Right renal cortex interstitium (tissue), 3 donors: ENCODE measurements around the gene B4GALNT4. TPM values are rescaled to one million over a fixed set of nuclear protein-coding genes. Genes with fewer than 3 reads are reported as not detected.

Experiments
- DNase-seq, 3 donors: peaks; one replicate each; pipeline ENCODE4 v3.0.0-alpha.2; 2013; ENCODE audit warnings: low read depth in 3 of 3, low spot score in 2 of 3
- polyA plus RNA-seq, 3 donors: library from polyadenylated mRNA; unstranded; fragments of 120-200 nt; gene quantifications; one replicate each; pipeline ENCODE4 v1.2.1, GENCODE V29; 2013; ENCODE audit not compliant: insufficient read length in 3 of 3

Gene B4GALNT4
- polyA plus RNA-seq, 3 donors = 45.9 to 50.1 (median 47.4) TPM

DNA sequence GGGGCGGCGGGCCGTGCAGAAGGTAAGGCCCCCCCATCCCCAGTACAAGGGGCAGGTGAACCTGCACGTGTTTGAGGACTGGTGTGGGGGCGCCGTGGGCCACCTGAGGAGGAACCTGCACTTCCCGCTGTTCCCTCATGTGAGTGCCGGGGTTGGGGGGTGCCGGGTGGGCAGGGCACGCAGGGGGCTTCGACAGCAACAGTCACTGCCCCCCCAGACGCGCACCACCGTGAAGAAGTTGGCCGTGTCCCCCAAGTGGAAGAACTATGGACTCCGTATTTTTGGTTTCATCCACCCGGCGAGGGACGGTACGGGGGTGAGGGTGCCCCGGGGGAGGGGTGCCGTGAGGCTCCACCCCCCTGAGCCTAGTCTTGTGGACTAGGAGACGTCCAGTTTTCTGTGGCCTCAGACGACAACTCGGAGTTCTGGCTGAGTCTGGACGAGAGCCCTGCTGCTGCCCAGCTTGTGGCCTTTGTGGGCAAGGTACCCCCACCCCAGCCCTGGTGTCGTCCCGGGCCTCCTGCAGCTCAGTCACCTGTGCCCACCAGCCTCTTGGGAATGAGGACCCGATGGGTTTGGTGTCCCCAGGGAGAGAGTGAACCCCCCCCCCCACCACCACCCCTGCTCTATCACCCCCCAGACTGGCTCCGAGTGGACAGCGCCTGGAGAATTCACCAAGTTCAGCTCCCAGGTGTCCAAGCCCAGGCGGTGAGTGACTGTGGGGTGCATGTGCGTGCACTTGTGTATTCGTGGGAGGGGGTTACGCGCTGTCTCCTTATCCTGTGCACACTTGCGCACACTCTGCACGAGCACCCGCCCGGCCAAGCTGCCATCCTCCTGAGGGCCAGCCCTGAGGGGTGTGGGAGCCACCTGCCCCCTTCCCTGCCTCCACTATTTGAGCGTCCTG is 3.8 kb downstream of the B4GALNT4 start:
- DNase-seq = no peak

DNA sequence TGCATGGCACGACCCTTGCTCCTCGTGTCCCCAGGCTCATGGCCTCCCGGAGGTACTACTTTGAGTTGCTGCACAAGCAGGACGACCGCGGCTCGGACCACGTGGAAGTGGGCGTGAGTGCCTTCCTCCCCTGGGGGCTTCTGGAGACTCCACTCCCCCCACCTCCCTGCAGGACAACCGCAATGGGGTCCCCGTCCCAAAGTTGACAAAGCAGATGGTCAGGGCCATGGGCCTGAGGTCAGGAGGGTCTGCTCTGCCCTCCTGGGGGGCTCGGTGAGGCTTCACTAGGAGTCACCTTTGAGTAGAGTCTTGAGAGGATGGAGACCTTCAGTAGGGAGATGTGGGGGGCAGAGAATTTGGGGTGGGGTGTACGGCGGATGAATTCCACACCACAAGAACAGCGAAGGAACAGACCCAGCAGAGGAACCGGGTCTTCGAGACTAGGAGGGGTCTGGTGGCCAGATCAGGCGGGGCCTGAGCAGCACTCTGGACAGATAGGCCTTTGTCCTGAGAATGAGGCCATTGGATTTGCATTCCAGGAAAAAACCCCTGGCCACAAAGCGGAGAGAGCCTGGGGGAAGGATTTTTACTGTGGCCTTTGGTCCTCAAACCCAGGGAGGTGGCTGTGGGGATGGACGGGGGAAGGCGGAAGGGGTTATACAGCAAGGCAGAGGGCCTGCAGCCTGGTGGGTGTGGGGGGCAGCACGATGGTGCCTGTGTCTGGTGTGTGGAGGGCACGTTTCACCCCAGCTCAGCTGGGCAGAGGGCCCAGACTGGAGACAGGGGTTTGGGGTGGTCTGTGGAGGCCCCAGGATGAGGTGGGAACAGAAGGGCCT is 4.6 kb downstream of the B4GALNT4 start:
- DNase-seq = no peak

DNA sequence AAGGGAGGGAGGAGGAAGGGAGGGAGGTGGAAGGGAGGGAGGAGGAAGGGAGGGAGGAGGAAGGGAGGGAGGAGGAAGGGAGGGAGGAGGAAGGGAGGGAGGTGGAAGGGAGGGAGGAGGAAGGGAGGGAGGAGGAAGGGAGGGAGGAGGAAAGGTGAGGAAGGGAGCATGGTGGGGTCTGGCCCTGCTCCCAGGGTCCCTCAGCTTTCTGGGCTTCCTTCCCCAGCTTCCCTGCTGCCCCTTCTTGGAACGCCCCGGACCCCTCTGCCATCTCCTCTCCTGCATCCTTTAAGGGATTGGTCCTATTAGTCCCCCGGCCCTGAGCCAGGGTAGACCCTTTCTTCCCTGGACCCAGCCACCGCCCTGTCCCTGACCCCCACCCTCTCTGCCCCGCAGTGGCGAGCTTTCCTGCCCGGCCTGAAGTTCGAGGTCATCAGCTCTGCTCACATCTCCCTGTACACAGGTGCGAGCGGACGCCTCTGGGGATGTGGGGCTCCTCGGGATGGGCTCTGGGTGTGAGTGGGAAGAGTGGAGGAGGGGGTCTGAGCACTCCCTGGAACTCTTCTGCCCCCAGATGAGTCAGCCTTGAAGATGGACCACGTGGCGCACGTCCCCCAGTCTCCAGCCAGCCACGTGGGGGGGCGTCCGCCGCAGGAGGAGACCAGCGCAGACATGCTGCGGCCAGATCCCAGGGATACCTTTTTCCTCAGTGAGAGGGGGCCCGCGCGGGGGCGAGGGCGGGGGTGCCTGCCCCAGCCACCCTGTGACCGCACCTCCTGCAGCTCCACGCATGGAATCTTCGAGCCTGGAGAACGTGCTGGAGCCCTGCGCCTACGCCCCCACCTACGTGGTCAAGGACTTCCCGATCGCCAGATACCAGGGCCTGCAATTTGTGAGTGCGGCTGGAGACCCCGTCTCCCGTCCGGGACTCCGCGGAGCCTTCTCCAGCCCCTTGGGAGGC is 6.0 kb downstream of the B4GALNT4 start:
- DNase-seq = no peak

DNA sequence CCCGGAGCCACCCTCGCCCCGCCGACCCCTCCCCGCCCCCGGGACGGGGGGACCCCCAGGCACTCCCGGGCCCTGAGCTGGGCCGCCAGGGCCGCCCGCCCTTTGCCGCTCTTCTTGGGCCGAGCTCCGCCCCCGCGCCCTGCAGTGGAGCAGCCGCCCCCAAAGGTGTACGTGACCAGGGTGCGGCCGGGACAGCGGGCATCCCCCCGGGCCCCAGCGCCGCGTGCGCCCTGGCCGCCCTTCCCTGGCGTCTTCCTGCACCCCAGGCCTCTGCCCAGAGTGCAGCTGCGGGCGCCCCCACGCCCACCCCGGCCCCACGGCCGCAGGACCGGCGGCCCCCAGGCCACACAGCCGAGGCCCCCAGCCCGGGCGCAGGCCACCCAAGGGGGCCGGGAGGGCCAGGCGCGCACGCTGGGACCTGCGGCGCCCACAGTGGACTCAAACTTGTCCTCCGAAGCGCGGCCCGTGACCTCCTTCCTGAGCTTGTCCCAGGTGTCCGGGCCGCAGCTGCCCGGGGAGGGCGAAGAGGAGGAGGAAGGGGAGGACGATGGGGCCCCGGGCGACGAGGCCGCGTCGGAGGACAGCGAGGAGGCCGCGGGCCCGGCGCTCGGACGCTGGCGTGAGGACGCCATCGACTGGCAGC is 7.4 kb downstream of the B4GALNT4 start:
- DNase-seq = no peak

DNA sequence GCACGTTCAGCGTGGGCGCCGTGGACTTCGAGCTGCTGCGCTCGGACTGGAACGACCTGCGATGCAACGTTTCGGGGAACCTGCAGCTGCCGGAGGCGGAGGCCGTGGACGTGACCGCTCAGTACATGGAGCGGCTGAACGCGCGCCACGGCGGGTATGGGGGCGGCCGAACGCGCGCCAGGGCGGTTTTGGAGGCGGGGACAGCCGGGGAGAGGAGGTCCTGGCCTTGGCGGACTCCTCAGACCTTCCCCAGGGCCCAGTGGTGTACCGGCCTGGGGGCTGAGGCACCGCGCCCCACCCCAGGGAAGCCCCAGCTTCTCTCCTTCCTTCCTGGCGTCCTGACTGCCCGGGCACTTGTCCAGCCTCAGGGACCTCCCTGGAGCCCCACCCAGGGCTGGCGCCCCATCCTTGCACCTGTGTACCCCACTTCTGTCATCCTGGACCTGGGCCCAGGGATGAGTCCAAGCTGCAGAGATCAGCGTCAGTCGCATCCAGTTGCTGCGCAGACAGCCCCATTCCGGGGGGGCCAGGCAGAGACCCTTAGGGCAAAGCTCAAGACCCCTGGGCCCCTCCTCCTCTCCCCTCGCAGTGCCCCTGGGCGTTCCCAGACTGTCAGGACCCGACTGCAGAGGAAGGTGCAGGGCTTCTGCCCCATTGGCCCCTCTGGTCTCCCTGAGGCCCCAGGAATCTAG is 8.0 kb downstream of the B4GALNT4 start:
- DNase-seq = no peak

DNA sequence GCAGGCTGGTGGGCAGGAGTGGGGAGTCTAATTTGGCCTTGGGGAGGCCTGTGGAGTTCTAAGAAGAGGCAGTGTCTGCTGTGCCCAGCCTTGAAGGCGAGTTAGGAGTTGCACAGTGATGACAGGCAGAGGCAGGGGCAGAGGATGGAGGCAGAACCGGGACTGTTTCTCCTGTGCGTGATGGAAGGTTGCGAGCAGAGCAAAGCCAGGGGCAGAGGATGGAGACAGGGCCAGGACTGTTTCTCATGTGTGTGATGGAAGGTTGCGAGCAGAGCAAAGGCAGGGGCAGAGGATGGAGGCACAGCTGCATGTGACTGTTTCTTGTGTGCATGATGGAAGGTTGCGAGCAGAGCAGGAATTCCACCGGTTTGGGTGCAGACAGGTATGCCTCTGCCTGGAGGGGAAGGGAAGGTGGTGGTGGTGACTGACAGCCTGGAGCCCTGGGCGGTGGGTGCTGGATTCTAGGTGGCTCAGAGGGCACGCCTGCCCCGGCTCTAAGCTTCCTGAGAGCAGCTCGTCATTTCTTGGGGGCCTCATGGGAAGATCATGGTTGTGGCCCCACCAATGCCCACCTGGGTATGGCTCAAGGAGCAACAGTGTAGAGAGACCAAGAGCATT is 8.7 kb downstream of the B4GALNT4 start:
- no peak for DNase-seq

DNA sequence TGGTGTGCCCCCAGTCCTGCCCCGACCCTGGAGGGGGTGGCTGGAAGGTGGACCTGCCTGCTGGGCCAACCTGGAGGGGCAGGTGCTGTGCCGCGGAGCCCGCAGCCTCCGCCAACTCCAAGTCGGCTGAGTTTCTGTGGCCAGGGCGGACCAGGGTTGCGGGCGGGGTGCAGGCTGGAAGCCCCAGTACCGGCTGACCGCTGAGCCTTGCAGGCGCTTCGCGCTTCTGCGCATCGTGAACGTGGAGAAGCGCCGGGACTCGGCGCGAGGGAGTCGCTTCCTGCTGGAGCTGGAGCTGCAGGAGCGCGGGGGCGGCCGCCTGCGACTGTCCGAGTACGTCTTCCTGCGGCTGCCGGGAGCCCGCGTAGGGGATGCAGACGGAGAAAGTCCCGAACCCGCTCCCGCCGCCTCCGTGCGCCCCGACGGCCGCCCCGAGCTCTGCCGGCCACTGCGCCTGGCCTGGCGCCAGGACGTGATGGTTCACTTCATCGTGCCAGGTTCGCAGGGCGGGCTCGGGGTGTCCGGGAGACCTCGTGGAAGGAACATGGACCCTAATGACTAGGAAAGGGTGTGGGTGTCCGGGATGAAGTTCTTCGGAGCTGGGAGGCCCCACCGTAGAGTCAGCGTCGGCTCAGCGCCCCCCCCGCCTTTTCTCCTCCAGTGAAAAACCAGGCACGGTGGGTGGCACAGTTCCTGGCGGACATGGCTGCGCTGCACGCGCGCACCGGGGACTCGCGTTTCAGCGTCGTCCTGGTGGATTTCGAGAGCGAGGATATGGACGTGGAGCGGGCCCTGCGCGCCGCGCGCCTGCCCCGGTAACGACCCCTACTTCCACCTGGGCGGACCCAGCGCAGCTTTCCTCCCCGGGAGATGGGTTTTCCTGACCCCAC is 10.2 kb downstream of the B4GALNT4 start:
- DNase-seq = no peak

DNA sequence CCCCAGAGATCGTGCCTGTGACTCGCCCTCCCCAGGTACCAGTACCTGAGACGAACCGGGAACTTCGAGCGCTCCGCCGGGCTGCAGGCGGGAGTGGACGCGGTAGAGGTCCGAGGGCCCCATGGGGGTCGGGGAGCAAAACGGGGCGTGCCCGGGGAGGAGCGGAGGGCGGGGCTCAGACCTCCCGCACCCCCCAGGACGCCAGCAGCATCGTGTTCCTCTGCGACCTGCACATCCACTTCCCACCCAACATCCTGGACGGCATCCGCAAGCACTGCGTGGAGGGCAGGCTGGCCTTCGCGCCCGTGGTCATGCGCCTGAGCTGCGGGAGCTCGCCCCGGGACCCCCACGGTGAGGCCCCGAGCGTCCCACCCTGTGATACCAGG is 10.8 kb downstream of the B4GALNT4 start:
- DNase-seq = no peak

DNA sequence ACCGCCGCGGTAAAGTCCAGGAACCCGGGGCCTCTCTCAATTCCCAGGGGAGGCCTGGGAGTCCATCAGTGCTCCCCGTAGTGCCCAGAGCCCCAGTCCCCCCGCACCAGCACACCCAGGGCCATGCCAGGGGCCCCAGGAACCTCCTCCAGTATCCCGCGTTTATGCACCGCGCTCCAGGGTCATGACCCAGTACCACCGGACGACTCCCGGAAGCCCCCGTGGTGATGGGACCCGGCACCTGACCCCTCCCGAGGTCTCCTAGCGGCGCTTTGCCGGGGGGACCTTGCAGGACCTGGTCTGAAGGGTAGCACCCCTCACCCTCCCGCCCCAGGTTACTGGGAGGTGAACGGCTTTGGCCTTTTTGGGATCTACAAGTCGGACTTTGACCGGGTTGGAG is 11.2 kb downstream of the B4GALNT4 start:
- DNase-seq = no peak

DNA sequence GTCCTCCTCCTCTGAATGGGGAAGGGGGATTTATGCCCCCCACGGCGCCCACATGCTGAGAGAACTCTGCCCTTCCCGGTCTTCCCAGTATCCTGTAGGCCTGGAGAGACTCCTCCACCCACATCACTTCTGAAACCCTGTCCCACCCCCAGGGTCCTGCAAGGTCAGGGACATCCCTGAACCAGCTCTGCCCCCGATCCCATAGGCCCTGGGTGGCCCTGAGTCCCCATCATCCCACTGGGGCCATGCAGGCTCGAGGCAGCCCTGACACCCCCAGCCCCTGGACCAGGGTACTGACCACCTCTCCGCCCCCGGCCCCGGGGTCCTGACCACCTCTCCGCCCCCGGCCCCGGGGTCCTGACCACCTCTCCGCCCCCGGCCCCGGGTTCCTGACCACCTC is 11.7 kb downstream of the B4GALNT4 start:
- no peak for DNase-seq

DNA sequence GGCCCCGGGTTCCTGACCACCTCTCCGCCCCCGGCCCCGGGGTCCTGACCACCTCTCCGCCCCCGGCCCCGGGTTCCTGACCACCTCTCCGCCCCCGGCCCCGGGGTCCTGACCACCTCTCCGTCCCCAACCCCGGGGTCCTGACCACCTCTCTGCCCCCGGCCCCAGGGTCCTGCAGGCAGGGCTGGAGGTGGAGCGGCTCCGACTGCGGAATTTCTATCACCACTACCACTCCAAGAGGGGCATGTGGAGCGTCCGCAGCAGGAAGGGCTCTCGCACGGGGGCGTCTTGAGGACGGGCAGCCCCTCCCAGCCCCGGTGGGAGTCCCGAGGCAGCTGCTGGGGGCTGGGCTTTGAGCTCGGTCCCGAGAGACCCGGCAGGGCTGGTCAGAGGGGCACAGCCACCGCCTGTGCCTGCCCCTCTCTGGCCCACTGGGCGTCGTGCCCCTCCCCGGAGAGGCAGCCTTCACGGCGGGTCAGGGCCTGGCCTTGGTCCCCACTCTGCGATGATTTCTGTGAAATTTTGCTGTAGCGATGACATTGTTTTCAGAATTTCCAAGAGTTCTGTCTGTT is 12.3 kb downstream of the B4GALNT4 start:
- DNase-seq = no peak

DNA sequence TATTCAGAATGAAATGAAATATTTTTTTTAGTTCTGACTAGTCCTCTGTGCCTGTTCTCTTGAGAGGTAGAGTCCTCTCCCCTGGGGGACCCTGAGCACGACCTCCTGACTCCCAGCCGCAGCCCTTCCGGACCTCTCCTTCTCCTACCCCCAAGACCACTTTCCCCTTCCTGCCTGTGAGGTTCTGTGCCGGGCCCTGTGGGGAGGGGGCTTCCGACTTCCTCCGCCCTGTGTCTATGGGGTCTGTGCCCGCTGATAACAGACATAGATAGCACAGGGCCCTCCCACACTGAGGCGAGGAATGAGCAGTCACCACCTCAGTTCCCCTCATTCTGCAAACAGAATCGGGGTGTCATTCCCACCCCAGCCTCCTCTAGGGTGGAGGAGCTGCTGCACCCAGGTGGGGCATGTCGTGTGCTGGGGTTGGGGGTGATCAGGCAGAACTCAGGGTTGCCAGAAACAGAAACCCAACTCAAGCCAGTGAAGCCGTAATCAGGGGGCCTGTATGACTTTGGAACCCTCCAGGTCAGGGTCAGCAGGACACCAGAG is 12.9 kb downstream of the B4GALNT4 start:
- DNase-seq = no peak

DNA sequence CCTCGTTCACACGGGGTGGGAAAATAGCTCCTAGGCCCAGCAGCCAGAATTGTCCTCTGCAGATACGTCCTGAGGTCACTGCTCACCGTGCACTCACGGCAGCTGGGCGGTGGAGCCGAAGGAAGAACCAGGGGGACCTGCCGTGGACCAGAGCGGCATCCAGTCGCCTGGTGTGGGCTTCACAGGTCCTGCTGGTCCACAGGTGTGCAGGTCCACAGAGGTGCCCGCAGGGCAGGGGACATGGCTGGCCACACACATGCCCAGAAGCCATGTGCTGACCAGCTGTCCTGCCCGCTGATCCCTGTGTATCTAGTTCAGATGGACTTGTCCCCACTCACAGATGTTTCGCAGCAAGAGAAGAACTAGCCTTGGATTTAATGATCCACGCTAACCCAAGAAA is 14.1 kb downstream of the B4GALNT4 start:
- DNase-seq = no peak

DNA sequence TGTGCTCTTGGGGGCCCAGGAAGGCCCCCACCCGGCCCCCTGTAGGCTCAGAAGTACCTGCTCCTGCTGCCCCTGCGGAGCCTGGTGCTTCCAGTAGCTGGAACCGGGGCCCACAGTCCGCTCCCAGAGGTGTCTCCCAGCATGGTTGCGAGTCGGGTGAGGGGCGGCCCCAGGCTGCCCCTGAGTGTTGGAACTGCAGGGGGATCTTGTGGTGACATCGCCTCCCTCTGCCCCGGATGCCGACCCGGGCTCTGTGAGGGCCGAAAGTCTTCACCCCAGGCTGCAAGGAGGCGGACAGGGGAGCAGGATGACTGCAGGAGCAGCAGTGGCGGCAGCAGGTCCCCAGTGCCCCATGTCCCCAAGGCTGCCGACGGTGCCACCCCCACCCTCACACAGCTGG is 15.2 kb downstream of the B4GALNT4 start:
- DNase-seq = no peak

DNA sequence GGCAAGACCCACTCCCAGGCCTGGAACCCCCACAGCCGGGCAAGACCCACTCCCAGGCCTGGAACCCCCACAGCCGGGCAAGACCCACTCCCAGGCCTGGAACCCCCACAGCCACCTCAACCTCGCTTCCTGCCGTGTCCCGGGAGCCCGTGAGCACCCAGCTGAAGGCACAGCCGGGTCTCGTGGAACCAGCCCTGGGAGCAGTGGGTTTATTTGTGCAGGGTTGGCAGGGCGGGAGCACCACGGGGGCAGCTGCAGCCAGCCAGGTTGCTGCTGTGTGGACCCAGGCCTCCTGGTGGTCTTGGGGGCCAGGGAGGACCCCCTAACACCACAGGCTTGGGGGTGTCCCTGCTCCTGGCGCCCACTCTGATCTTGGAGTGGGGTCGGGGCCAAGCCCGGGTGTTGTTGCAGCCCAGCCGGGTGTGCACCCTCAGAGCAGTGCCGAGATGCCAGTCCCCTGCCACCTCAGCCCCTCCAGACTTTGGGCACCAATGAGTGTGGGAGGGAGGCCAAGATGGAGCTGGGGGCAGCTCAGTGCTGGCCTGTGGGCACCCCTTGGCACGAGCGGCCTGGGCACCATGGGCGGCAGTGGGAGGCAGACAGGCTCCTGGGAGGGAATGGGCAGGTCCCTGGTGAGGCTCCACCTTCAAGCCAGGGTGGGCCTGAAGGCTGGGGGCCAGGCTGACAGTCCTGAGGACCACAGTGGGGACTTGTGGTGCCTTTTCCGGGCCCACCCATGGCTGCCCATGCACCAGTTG is 16.5 kb downstream of the B4GALNT4 start:
- no peak for DNase-seq

DNA sequence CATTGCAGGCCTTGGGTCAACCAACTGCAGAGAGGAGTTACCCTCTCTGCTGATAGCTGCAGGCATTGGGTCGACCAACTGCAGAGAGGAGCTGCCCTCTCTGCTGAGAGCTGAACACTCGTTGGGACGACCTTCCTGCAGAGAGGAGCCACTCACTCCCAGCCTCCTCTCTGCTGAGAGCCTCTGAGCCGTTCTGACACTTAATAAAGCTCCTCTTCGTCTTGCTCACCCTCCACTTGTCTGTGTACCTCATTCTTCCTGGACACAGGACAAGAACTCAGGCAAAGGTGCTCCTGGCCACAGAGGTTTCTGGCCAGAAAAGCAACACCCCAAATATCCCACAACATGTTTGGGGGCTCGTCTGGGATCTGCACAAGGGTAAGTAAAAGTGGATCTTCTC is 17.2 kb downstream of the B4GALNT4 start:
- DNase-seq = no peak
